Measurements from ENCODE around the gene ZC3H11A. TPM values are rescaled to one million over a fixed set of nuclear protein-coding genes. Genes with fewer than 3 reads are reported as not detected.
A peak's percentile ranks its signal among the peaks of the same experiment; 100 is the strongest.
"Not testable (repeated sequence)": the region's sequence is repeated elsewhere in the genome, so short reads cannot be mapped to it uniquely, and the experiment has no call there.

ZC3H11A gene
- total RNA-seq, 6 donors from 2014 or later: 59.4 to 133 (median 78.6) TPM

GRCh38 chr1:203756036-203756435, 39.4 kb upstream of the ZC3H11A start:
- no peak for TF ChIP-seq POLR2A (IDR thresholded peaks at IDR 0.05)
- no peak for TF ChIP-seq CTCF (IDR thresholded peaks at IDR 0.05)
- TF ChIP-seq POLR2AphosphoS5 (IDR thresholded peaks at IDR 0.05): no peak
- TF ChIP-seq EP300 (IDR thresholded peaks at IDR 0.05): no peak
- DNase-seq (no peak), ATAC-seq (ENCODE audit: low FRiP score in 2 of 2) (no peak)
- H3K27ac ChIP-seq: no peak overlapping the region
- no peaks in the 10 kb centered on the region for H3K27me3 ChIP-seq
- H3K4me3 ChIP-seq: no peak overlapping the region
- H3K4me1 ChIP-seq: no peaks in the 10 kb centered on the region
- H3K9me3 ChIP-seq: no peaks in the 10 kb centered on the region
- H3K36me3 ChIP-seq: no peaks in the 10 kb centered on the region
- 78 to 92% methylated on average over 4 of the region's 4 CpGs for WGBS, 2 donors

- not testable (repeated sequence) for H3K27ac ChIP-seq; H3K4me3 ChIP-seq; ATAC-seq (ENCODE audit: low FRiP score in 2 of 2); H3K36me3 ChIP-seq; DNase-seq; H3K27me3 ChIP-seq; H3K9me3 ChIP-seq; H3K4me1 ChIP-seq
- WGBS, 2 donors: 88 to 93% methylated on average over 2 of the region's 2 CpGs
Observed at GRCh38 chr1:203758749-203759148, 36.7 kb upstream of the ZC3H11A start.

- 95 to 98% methylated on average over 3 of the region's 3 CpGs for WGBS, 2 donors
- H3K27ac ChIP-seq: no peak overlapping the region
- ATAC-seq (ENCODE audit: low FRiP score in 2 of 2) (no peak), DNase-seq (no peak)
- TF ChIP-seq CTCF (IDR thresholded peaks at IDR 0.05) (no peak), POLR2AphosphoS5 (IDR thresholded peaks at IDR 0.05) (no peak), POLR2A (IDR thresholded peaks at IDR 0.05) (no peak), EP300 (IDR thresholded peaks at IDR 0.05) (no peak)
- no peaks in the 10 kb centered on the region for H3K9me3 ChIP-seq
- H3K36me3 ChIP-seq: no peaks in the 10 kb centered on the region
- H3K4me1 ChIP-seq: no peaks in the 10 kb centered on the region
- no peak overlapping the region for H3K4me3 ChIP-seq
- no peaks in the 10 kb centered on the region for H3K27me3 ChIP-seq
Observed at GRCh38 chr1:203760506-203760905, 34.9 kb upstream of the ZC3H11A start.

GRCh38 chr1:203761958-203762357, 33.5 kb upstream of the ZC3H11A start:
- not testable (repeated sequence) for H3K4me1 ChIP-seq; ATAC-seq (ENCODE audit: low FRiP score in 2 of 2); H3K36me3 ChIP-seq; H3K4me3 ChIP-seq; H3K27ac ChIP-seq; H3K9me3 ChIP-seq; DNase-seq; H3K27me3 ChIP-seq
- 85 to 96% methylated on average over 7 of the region's 7 CpGs for WGBS, 2 donors

GRCh38 chr1:203763505-203763904, 31.9 kb upstream of the ZC3H11A start:
- Histone ChIP-seq H3K36me3 (no peaks in the 10 kb centered on the region), H3K4me1 (peaks cover 0 to 2% (median 0%) of the 10 kb centered on the region in 4 donors), H3K4me3 (no peak overlapping the region), H3K27me3 (no peaks in the 10 kb centered on the region), H3K9me3 (no peaks in the 10 kb centered on the region), H3K27ac (peak overlapping the region in 1 of 4 donors; percentile 76)
- DNase-seq (no peak), ATAC-seq (ENCODE audit: low FRiP score in 2 of 2) (no peak)
- 88 to 100% methylated on average over 1 of the region's 1 CpG for WGBS, 2 donors
- TF ChIP-seq POLR2A (IDR thresholded peaks at IDR 0.05) (no peak), EP300 (IDR thresholded peaks at IDR 0.05) (no peak), CTCF (IDR thresholded peaks at IDR 0.05) (no peak), POLR2AphosphoS5 (IDR thresholded peaks at IDR 0.05) (no peak)

- H3K4me3 ChIP-seq: no peak overlapping the region
- DNase-seq (no peak), ATAC-seq (ENCODE audit: low FRiP score in 2 of 2) (no peak)
- H3K27me3 ChIP-seq: no peaks in the 10 kb centered on the region
- TF ChIP-seq POLR2AphosphoS5 (IDR thresholded peaks at IDR 0.05): no peak
- TF ChIP-seq CTCF (IDR thresholded peaks at IDR 0.05): no peak
- no peak for TF ChIP-seq EP300 (IDR thresholded peaks at IDR 0.05)
- no peak for TF ChIP-seq POLR2A (IDR thresholded peaks at IDR 0.05)
- 92 to 95% methylated on average over 3 of the region's 3 CpGs for WGBS, 2 donors
- peak overlapping the region in 3 of 4 donors; percentile 4 to 76 (median 65) for H3K27ac ChIP-seq
- no peaks in the 10 kb centered on the region for H3K36me3 ChIP-seq
- H3K9me3 ChIP-seq: no peaks in the 10 kb centered on the region
- peaks cover 0 to 11% (median 3%) of the 10 kb centered on the region in 4 donors for H3K4me1 ChIP-seq
Observed at GRCh38 chr1:203764105-203765028, 31.1 kb upstream of the ZC3H11A start.
